GM18499 (cell line): ENCODE data around the gene TNFAIP8.

Source experiments
- ATAC-seq: cut with Tn5 transposase; IDR thresholded peaks from one replicate; pipeline ENCODE4 v1.9.1; 2021; ENCODE audit warnings: moderate number of reproducible peaks; ENCODE audit not compliant: insufficient read depth, unreplicated experiment

The TNFAIP8 gene

DNA sequence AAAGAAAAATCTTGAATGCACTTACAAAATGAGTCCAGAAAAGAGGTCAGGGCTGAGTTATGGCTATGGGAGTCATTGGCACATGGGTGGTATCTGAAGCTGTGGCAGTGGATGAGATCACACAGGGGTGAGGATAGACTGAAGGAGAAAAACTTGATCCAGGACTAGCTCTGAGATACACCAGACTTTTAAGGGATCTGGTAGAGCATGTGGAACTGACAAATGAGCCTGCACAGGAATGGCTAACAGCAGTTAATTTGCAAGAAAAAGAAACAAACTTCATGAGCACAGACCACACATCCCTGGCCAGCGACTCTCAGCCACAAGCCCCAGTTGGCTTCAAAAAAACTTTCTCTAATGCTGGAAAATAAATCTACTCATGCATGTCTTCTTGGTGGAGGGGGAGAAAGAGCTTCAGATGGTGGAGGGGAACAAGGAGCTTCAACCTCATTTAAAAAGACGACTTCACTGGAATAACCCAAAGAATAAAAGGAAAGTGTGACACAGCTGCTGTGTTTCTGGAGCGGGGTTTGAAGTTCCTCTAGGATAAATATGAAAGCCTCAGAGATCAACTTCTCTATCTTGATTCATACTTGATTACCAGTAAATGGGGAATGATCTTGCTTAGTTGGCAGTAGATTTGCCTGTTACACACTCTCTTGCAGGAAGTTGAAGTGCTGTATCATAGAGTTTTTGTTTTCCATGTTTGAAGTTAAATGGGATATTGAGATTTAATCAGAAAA is 33.6 kb downstream of the TNFAIP8 start:
- no peak for ATAC-seq

DNA sequence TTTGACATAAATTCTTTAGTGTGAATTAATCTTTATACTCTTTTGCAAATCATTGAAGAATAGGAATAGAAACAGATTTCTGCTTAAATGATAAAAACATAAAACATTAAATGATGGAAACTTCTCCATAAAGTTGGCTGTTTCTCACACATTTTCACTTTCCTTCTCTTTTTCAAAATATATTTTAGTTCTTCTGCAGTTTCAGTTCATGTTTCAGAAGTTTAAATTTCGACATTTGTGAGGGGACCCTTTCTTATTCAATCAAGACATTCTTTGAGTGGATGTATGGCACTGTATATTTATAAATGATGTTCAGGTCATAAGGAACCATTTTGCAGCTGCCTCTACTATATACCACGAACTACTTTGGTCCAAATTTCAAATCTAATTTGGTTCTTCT is 34.6 kb downstream of the TNFAIP8 start:
- ATAC-seq, result no peak

DNA sequence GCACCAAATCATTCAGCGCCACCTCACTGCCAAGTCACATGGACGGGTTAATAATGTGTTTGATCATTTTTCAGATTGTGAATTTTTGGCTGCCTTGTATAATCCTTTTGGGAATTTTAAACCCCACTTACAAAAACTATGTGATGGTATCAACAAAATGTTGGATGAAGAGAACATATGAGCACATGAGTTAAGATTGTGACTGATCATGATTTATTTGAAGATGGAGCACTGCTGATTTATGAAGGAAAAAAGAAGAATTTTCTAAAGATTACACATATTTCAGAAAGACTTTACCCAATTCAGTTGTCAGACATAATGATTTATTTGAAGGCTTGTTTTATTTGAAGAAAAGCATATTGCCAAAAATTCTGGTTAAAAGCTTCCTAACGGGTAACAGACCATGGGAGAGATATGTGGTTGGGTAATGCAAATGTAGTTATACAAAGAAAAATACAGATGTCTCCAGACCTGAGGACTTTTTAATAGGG is 37.4 kb downstream of the TNFAIP8 start:
- ATAC-seq, result no peak

DNA sequence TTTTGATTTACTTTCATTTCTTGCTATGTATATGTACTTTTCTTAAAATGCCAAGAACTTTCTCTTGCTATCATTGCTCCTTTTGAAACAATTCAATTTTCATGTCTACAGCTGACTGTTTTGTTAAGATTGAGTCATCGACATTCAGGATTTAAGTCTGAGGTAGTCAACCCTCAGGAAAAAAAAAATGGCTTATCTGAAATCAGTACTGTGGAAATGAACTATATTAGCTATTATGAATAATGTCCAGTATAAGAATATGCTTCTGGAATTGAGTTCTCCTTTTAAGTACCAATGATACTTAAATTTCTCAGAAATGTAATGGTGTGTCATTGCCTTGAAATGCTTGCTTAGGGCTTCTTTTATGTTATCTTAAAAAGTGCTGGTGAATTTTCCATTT is 37.9 kb downstream of the TNFAIP8 start:
- no peak for ATAC-seq

DNA sequence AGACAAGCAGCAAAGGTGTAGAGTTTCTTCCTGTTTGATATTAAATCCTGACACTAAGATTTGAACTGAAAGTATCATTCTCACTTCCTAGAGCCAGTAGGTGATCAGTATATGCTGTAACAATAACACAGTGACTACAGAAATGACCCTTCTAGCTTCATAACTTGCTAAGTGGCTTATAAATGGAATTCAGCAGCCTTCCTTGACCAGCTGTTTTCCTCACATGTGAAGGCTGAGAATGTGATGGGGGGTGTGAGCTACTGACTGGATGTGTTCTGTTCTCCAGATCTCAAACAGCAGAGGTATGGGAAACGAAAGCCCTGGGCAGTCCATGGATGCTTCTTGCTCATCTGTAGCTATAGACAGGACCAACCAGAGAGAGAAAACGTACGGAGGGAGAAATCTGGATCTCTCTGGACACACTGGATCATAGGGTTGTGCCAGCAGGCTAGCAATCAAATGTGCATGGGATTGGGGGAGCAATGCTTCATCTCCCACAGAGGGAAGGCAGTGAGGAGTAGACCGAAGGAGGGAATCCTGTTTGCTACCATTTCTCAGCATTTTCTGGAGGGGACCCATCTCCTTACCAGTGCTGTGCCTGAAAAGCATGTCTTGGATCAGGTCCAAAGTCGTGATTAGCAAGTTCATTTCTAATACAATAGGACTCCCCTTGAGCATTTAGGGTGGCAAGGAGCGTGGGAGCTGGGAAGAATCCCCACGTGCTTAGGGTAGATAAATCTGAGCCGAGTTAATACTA is 39.4 kb downstream of the TNFAIP8 start:
- ATAC-seq, result peak; percentile 57

DNA sequence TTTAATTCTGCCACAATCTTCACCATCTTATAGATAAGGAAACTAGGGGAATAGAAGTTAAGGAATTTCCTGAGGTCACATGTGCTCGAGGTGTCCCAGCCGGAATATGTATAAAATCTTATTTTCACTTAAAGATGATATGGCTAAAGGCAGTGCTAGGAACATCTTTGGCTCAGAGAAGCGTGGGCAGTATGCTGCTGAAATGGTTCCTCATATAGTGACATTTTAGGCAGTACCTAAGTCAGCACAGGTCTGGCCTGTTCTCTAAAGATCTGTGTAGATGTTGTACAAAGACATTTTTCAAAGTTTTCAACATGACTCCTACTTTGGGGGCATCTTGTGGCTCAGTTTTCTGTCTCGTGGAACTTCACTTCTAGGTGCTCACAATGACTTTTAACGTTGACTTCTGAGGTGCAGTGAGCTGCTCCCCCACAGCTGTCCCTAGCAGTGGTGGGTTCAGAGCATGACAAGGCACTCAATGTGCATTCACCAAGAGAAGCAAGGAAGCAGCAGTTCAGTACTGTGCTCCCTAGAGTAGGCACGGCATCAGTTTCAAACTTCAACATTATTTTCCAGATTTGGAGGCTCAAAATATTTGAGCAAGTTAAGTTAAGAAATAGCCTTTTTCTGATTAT is 40.3 kb downstream of the TNFAIP8 start:
- no peak for ATAC-seq

DNA sequence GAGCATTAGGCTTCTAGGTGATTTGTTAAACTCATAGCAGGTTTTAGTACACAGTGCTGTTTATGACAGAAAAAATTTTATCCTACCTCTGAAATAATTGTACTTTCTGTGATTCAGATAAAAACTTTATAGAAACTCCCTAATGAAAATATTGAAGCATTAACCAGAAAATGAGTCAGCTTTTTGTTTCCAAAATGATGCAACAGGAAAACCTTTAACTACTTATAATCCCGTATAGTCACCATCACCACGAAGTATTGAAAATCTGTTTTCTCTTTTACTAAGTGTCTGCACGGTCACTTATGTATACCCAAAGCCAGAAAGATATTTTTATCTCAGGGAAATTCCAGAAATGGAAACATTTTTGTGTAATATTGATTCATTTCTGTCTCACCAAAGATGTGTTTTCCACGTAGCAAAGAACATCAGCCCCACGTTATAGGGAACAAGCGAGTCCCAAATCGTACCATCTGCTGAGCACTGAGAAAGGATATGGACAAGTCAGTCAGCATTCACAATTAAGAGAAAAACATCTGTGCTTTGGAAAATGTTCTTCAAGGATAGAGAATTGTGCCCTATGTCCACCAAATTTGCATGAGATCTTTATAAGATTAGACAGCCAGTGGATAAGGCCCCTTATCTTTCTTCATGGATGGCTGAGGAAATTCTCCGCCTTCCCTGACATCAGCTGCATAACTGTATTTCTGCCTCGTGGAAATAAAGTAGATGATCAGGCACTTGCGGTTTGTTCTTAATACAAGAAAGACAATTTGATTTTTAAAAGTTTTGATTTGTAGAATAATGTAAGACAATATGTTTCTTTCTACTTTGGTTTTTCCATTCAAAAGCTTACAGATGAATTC is 41.9 kb downstream of the TNFAIP8 start:
- peak; percentile 38 for ATAC-seq

DNA sequence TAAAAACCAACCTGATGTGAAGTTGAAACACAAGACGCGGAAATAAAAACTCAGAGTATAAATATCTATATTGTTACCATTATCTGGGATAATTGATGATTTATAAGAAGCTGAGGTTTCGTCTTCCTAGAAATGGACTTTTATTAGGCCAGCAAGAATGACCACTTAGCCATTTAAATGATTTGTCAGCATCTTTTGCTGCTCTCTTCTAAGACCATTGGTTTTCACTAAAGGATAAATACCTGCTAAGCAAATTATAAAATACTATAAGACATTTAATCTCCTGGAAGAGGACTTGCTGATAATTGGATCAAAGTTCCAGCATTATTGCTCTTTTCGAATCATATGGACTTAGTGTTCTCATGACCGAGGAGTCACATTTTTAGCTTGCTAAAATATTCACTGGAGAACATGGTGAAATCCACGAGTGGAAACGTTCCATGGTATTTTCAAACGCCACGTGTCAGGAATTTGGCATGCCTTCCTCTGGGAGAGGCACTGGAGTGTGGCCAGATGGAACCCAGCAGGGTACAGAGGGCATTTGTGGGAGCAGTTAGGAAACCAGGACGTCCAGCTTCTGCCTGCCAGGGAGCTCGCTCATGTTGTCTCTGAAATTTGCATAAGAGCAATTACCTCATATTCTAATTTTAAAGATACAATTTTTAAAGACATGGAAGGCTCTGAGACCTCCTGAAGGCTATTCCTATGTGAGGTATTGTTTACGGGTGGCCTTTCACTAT is 43.1 kb downstream of the TNFAIP8 start:
- ATAC-seq, result no peak

DNA sequence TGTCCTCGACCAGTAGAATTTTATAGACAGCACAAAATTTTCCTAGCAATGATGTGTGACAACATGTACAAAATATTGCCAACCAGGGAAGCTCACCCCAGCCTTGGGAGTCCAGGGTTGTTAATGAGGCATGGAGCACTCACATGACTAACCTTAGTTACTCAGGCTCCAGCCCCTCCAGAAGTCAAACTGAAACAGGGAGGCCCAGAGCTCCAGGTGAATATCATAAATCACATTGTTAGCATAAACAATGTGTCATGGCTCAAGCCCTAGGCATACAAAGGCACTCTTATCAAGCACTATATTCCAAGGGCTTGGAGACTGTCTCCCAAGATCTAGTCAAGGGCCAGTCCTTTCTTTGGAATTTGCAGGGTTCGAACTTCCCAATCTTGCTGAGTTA is 44.4 kb downstream of the TNFAIP8 start:
- ATAC-seq, result no peak

DNA sequence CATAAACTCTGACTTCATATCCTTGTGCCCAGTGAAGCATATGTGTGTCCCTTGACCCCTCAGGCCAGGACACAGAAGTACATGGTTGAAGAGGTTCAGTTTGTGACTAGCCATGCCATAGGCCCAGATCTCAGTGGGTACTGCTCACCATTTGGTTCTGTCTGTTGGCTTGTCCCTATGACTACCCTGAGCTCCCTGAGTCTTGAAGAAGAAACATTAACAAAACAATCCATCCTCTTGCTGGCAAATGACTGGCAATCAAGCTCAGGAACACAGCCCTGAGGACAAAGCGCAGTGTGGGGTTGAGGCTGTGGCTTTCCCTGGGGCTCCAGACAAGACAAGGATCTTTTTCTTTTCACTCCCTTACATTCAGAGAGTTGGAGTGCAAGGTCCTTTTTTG is 46.3 kb downstream of the TNFAIP8 start:
- no peak for ATAC-seq

DNA sequence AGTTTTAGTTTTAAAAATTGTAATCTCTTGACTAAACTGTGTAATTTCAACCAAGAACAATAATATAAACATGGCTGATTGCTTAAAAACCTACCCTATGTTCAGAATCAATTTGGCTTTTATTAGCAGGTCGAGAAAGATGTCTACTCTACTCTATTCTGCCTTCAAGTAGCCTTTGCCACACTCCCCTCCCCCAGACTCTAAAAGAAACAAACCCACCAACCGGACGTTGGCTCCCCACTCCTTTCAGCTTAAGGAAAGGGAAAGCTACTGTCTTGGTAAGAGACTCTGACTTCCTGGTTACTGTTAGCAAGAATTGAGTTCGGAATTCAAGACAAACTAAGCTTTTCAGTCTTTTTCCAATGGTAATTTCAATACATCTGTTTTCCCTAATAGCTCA is 46.7 kb downstream of the TNFAIP8 start:
- ATAC-seq, result no peak

DNA sequence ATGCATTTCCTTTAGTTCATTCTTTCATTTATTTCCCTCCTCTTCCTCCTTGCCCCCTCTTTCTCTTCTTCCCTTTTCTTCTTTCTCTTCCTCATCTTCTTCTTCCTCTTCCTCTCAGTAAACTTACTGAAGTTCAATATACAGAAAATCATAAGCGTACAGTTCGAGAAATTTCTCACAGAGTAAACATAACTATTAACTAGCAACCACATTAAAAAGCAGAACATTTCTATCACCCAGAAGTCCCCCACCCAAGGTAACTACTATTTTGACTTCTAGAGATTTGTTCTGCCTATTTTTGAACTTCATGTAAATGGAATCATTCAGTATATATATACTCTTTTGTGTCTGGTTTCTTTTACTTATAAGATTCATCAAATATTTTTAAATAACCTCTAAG is 48.2 kb downstream of the TNFAIP8 start:
- no peak for ATAC-seq

DNA sequence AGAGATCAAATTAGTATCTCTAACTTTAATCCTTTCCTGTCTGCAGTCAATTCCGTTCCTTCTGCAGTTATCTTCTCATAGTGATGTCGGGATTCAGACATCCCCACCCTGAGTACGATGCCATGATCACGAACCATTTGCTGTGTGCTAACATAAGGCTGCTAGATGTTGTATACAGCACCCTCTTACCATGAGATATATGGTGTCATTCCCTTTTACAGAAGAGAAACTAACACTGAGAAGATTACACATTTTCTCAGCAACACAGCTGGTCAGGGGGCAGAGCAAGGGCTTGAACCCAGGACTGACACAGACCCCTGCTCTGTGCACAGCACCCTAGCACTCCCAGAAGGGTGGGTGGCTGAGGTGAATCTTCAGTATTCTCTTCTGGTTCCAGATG is 49.6 kb downstream of the TNFAIP8 start:
- no peak for ATAC-seq

DNA sequence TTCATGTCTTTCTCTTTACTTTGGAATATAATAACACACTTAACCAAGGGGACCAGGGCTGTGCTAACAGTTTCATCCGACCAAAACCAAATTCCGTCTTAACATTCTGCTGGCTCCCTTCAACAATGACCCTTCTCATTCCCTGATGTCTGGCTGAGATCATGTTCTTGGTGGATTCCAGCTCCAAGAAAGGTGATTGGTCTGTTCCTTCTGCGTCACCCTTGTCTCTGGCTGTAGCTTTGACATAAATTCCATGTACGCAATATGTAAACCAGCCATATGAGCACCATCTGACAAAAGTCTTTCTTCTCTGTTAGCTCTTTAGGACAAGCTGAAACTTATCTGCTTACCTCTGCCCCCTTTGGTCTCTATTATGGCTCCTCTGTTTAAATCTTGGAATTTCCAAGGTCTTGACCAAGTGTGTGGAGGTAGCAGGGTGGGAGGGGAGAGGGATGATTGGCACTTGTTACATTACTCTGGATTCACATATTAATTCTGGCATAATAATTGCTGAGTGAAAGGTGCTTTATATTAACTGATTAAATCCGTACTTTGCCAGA is 50.8 kb downstream of the TNFAIP8 start:
- no peak for ATAC-seq

DNA sequence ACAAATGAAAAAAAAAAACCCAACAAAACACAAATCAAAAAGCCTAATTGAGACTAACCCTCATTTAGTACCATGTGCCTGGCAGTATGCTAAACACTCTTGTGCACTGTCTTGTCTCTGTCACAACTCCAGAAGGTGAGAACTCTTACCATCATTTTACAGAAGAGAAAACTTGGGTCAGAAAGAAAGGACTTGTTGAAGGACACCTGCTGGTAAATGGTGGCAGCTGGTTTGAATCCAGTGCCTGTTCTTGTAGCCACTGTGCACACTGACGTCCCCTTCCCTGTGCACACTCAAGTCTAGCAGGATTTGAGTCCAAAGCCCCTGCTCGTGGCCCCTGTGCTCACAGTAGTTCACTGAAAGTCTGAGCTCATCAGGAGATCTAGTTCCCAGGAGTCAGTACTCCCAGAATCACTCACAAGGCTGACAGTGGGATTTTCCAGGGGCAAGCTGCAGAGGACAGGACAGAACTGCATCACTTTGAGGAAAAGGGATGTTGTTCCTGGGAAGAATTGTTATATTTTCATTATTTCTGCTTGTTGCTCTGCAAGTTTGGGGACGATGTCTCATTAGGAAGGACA is 53.5 kb downstream of the TNFAIP8 start:
- no peak for ATAC-seq

DNA sequence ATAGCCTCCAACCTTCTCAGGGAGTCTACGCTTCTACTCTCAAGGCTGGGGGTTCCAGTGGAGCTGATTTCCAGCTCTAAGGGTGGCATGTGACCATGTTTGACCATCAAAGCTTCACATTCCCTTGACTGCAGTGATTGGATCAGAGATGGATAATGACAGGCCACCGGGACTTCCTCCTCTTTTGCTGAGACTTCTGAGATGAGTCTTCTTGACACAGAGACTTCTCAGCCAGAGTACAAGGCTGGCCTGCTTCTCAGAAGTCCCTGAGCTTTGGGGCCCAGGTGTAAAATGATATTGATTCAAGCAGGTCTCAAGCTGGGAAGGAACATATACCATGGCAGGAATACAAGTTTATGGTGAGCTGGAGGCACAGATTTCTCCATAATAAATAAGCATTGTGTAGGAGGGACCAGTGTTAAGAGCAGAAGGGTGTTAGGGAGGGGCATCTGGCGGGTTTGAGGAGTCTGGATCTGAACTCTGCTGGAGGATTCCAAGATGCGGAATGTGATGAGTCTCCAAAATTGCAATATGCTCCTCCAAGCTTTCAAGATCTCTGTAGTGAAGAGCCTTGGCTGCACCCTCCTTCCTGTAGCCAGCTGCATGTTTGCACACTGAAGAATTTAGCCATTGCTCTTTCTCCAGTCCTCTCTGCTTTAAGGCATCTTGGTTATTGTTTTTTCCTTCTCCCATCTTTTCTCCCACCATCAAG is 54.8 kb downstream of the TNFAIP8 start:
- no peak for ATAC-seq

DNA sequence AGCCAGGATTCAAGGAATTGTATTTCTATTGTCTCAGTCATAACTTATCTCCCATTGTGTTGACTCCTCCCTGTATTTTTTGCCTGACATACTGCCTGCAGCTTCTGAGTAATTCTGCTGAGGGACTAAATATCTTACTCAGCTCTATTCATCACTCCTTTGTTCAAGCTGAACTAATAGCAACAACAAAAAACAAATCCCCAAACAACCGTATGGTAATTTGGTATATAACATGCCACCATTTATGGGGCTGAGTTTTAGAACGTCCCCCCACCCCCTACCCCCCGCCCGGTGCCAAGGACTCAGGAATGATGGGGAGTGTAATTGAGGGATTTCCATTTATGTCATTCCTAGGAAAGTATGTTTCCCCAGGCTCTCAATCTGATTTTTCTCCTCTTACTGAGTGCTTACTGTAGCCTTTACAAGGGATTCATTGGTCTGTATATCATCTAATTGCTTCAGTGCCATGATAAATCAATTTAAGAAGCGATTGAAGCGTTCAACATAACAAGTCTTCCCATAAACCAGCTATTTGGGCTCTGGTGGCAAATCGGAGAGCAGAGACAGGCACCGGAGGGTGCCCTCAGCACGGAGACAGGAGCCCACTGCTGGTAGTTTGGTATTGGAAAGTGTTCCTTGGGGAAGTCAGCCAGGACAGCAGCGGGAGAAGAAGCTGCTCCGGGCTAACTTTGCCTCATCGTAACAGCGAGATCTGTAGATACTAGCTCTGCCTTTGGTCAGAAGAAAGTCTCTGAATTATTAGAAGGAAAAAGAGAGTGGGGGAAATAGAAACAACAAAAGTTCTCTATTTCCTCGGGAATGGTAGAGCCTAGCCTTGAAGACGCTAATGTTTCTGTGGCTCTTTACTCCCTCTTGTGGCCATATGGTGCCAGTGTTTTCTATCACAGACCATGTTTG is 55.8 kb downstream of the TNFAIP8 start:
- peak; percentile 64 for ATAC-seq
